Measurements from ENCODE around the gene FAM3D. TPM values are rescaled to one million over a fixed set of nuclear protein-coding genes. Genes with fewer than 3 reads are reported as not detected.

Gene FAM3D
- total and polyA plus RNA-seq, 2 of the 8 experiments (the other 6 are each of a cell fraction or from before 2014, with no cell fraction given): not detected

GRCh38 chr3:58680879-58681525 is 14.4 kb upstream of the FAM3D start:
- H2AFZ ChIP-seq (ENCODE audit: low read length): no peak overlapping the region
- H2BK20ac ChIP-seq (ENCODE audit: low read length): no peak overlapping the region
- no peaks in the 10 kb centered on the region for H4K20me1 ChIP-seq (replicated peaks in 1 of 2; ENCODE audit: control insufficient read depth in 1 of 2, insufficient read depth in 2 of 2, low read length in 2 of 2)
- no peak overlapping the region for H2BK15ac ChIP-seq (ENCODE audit: low read length)
- H3K23ac ChIP-seq (ENCODE audit: insufficient read length): no peak overlapping the region
- H3K56ac ChIP-seq (replicated peaks; ENCODE audit: insufficient read length, low read depth, low read length): no peak overlapping the region
- CTCF ChIA-PET (ENCODE audit: partially characterized antibody): no interaction called here
- no peaks in the 10 kb centered on the region for H3K79me2 ChIP-seq (ENCODE audit: control insufficient read depth in 1 of 2, insufficient read depth in 2 of 2, low read length in 2 of 2)
- H3K4me1 ChIP-seq (replicated peaks in 1 of 4; ENCODE audit: control insufficient read depth in 3 of 4, insufficient read depth in 4 of 4, low read length in 3 of 4): no peaks in the 10 kb centered on the region; a peak in 1 of 7 replicates
- no peaks in the 10 kb centered on the region for H3K23me2 ChIP-seq (ENCODE audit: low read depth, low read length)
- FAIRE-seq: no peak
- no peak overlapping the region for H3K18ac ChIP-seq (ENCODE audit: extremely low read depth, low read length)
- no peak overlapping the region for H4K91ac ChIP-seq (replicated peaks; ENCODE audit: insufficient read length, low read length)
- no peak overlapping the region for H2AK5ac ChIP-seq (ENCODE audit: low read depth, low read length)
- no peak overlapping the region for H4K5ac ChIP-seq (ENCODE audit: insufficient read length, low read depth, low read length)
- no peak overlapping the region for H2BK120ac ChIP-seq (replicated peaks; ENCODE audit: low read depth, low read length)
- no peak overlapping the region for H2BK5ac ChIP-seq (ENCODE audit: low read depth, low read length)
- H2BK12ac ChIP-seq (ENCODE audit: low read depth, low read length): no peak overlapping the region
- H3K14ac ChIP-seq (ENCODE audit: insufficient read length): no peak overlapping the region
- POLR2A ChIA-PET (ENCODE audit: partially characterized antibody): no interaction called here
- WGBS, 2 experiments (ENCODE audit: extremely low coverage in 1 of 2, insufficient coverage in 1 of 2, insufficient read length in 1 of 2, insufficient replicate concordance in 2 of 2, low coverage in 1 of 2, low lambda C conversion rate in 2 of 2, missing lambda C conversion rate in 1 of 2): 92% methylated on average over 9 of the region's 9 CpGs; no CpG with 5 or more reads in 1 of the 2 experiments
- H3K27me3 ChIP-seq (replicated peaks in 1 of 4; ENCODE audit: control insufficient read depth in 3 of 4, extremely low read depth in 1 of 4, insufficient read depth in 3 of 4, low read length in 3 of 4): no peaks in the 10 kb centered on the region
- H3K4me3 ChIP-seq (ENCODE audit: extremely low read depth in 1 of 4, insufficient read depth in 2 of 4, low read depth in 3 of 4, low read length in 4 of 4): no peak overlapping the region
- H3K36me3 ChIP-seq (ENCODE audit: control insufficient read depth in 2 of 4, insufficient read depth in 4 of 4, low read length in 3 of 4): no peaks in the 10 kb centered on the region
- H3K4me2 ChIP-seq (ENCODE audit: insufficient read depth in 1 of 2, low read depth in 2 of 2, low read length in 2 of 2): no peak overlapping the region
- no peak overlapping the region for H4K8ac ChIP-seq (ENCODE audit: extremely low read depth, insufficient read depth, low read length)
- no peak overlapping the region for H3K4ac ChIP-seq (replicated peaks; ENCODE audit: insufficient read length, low read depth, low read length)
- no peak overlapping the region for H3K9ac ChIP-seq (replicated peaks in 1 of 4; ENCODE audit: extremely low read depth in 1 of 4, low read depth in 3 of 4, low read length in 3 of 4)
- no peaks in the 10 kb centered on the region for H3K79me1 ChIP-seq (ENCODE audit: low read depth, low read length)
- peaks cover 0 to under 1% of the 10 kb centered on the region in 2 experiments; a peak in 1 of 4 replicates for H3K9me3 ChIP-seq (ENCODE audit: insufficient read depth in 2 of 2, low read depth in 1 of 2, low read length in 1 of 2)
- no peak overlapping the region; the same call in 1 of the 2 replicates for H3K27ac ChIP-seq (ENCODE audit: low read depth, low read length)
- no peak for DNase-seq (ENCODE audit: low read depth in 1 of 2, low spot score in 2 of 2)
- no peak for TF ChIP-seq ASH2L (IDR thresholded peaks at IDR 0.05; ENCODE audit: low read length)
